K562 (cell line): ENCODE data around the gene UQCR11. TPM values are rescaled to one million over a fixed set of nuclear protein-coding genes. Genes with fewer than 3 reads are reported as not detected.
A peak's percentile ranks its signal among the peaks of the same experiment; 100 is the strongest.

Experiments
- BCLAF1 ChIP-seq, 2 experiments: fragments of 450-650 bp in 1 of 2; IDR thresholded peaks; 2 replicates each; pipeline ENCODE4 v1.6.1; 2011 to 2017; ENCODE audit warnings: low read depth in 2 of 2, antibody characterized with exemption in 1 of 2, borderline replicate concordance in 1 of 2, low read length in 1 of 2, mild to moderate bottlenecking in 1 of 2, mixed read lengths in 1 of 2; ENCODE audit not compliant: control insufficient read depth in 1 of 2
- CBX2 ChIP-seq: fragments of 200-600 bp; sonication (generic); IDR thresholded peaks from one replicate; pipeline ENCODE4 v1.6.1; 2012; ENCODE audit warnings: mild to moderate bottlenecking, low read length, inconsistent platforms; ENCODE audit not compliant: insufficient read depth, poor library complexity, severe bottlenecking
- CXXC5 ChIP-seq: fragments of 250-450 bp; sonication (Bioruptor Pico); IDR thresholded peaks from 2 replicates; pipeline ENCODE4 v1.8.0; 2022; ENCODE audit warnings: inconsistent platforms, mild to moderate bottlenecking, moderate library complexity
- E2F6 ChIP-seq, 2 experiments: IDR thresholded peaks; 2 replicates each; pipeline ENCODE4 v1.6.1; 2011; ENCODE audit warnings: borderline replicate concordance in 1 of 2, control low read depth in 1 of 2, low read depth in 1 of 2, low read length in 1 of 2, mild to moderate bottlenecking in 1 of 2, mixed read lengths in 1 of 2, moderate library complexity in 1 of 2; ENCODE audit not compliant: insufficient read depth in 1 of 2, insufficient read length in 1 of 2, poor library complexity in 1 of 2, severe bottlenecking in 1 of 2; ENCODE audit errors: extremely low read depth in 1 of 2
- ELF2 ChIP-seq: fragments of 250-450 bp; sonication (Bioruptor Pico); IDR thresholded peaks from 2 replicates; pipeline ENCODE4 v1.5.0; 2021; ENCODE audit warnings: mild to moderate bottlenecking
- FOXA3 ChIP-seq, 2 experiments: fragments of 450-650 bp in 1 of 2; sonication (generic) in 1 of 2; formaldehyde crosslinking; IDR thresholded peaks in 1 of 2; conservative IDR thresholded peaks in 1 of 2; 2 replicates each; pipeline versions ENCODE4 v1.4.0 to v1.8.0; 2020 to 2022; ENCODE audit warnings: mild to moderate bottlenecking in 2 of 2, missing genetic modification reagents in 1 of 2
- FOXO4 ChIP-seq: fragments of 450-650 bp; formaldehyde crosslinking; IDR thresholded peaks from 2 replicates; pipeline ENCODE4 v1.4.0; 2020; ENCODE audit warnings: mild to moderate bottlenecking, moderate library complexity
- IFI16 ChIP-seq: fragments of 250-450 bp; sonication (Bioruptor Pico); IDR thresholded peaks from 2 replicates; pipeline ENCODE4 v2.1.2; 2022; ENCODE audit warnings: mild to moderate bottlenecking, inconsistent platforms
- ILF3 ChIP-seq: fragments of 450-650 bp; IDR thresholded peaks from 2 replicates; pipeline ENCODE4 v1.6.1; 2018; ENCODE audit warnings: antibody characterized with exemption, mild to moderate bottlenecking, moderate library complexity, borderline replicate concordance
- L3MBTL2 ChIP-seq: fragments of 450-650 bp; IDR thresholded peaks from 2 replicates; pipeline ENCODE4 v1.6.1; 2016; ENCODE audit warnings: mild to moderate bottlenecking, moderate library complexity
- MYC ChIP-seq, 2 experiments: fragments of 250-450 bp in 1 of 2; sonication (Bioruptor Pico) in 1 of 2; IDR thresholded peaks; 2 replicates each; pipeline versions ENCODE4 v1.5.1 to v1.6.1; 2012 to 2021; ENCODE audit warnings: low read depth in 2 of 2, borderline replicate concordance in 1 of 2, improper control_type of control experiment in 1 of 2, low read length in 1 of 2, mild to moderate bottlenecking in 1 of 2, moderate library complexity in 1 of 2
- POLR2B ChIP-seq: fragments of 450-650 bp; IDR thresholded peaks from 2 replicates; pipeline ENCODE4 v1.6.1; 2018; ENCODE audit warnings: low read depth; ENCODE audit not compliant: partially characterized antibody
- PTRF ChIP-seq: fragments of 450-650 bp; IDR thresholded peaks from 2 replicates; pipeline ENCODE4 v1.6.1; 2016; ENCODE audit warnings: mild to moderate bottlenecking, missing genetic modification characterization, missing compliant biosample characterization
- TBL1XR1 ChIP-seq, 2 experiments: IDR thresholded peaks; 2 replicates each; pipeline ENCODE4 v1.6.1; 2012; ENCODE audit warnings: improper control_type of control experiment in 2 of 2, low read length in 2 of 2, mild to moderate bottlenecking in 1 of 2
- YY1 ChIP-seq, 3 experiments: IDR thresholded peaks; 2 replicates each; pipeline ENCODE4 v1.6.1; 2011; ENCODE audit warnings: low read length in 2 of 3, mild to moderate bottlenecking in 2 of 3, moderate library complexity in 2 of 3, borderline replicate concordance in 1 of 3, control low read depth in 1 of 3, low read depth in 1 of 3; ENCODE audit not compliant: insufficient read depth in 3 of 3, insufficient replicate concordance in 2 of 3, control insufficient read depth in 1 of 3, insufficient read length in 1 of 3; ENCODE audit errors: extremely low read depth in 1 of 3
- ZBTB7A ChIP-seq: IDR thresholded peaks from 2 replicates; pipeline ENCODE4 v1.6.1; 2011; ENCODE audit warnings: low read depth, mild to moderate bottlenecking, low read length, moderate library complexity, borderline replicate concordance; ENCODE audit not compliant: control insufficient read depth
- ZNF384 ChIP-seq: IDR thresholded peaks from 2 replicates; pipeline ENCODE4 v1.6.1; 2012; ENCODE audit warnings: low read depth, low read length, improper control_type of control experiment
- ZNF511 ChIP-seq: sonication (generic); formaldehyde crosslinking; IDR thresholded peaks from 2 replicates; pipeline ENCODE4 v1.8.0; 2022; ENCODE audit warnings: mild to moderate bottlenecking, missing genetic modification reagents
- polyA plus RNA-seq, 8 experiments: library from polyadenylated mRNA; depleted of rRNA in 4 of 8; stranded (reverse) in 5 of 8; unstranded in 3 of 8; fragments of >200 nt; fragmentation: Nextera tagmentation in 2 of 8; fragmentation: Illumina TruSeq in 1 of 8; extraction: Ambion mirVana in 2 of 8; extraction: Trizol in 1 of 8; gene quantifications; 2 replicates each; pipeline versions ENCODE4 v1.2.1 to v1.2.3, GENCODE V29; 2011 to 2014; ENCODE audit warnings: inconsistent platforms in 1 of 8, missing spikeins in 1 of 8
- total RNA-seq, 7 experiments: library from RNA; depleted of rRNA in 6 of 7; stranded (reverse); fragments of >200 nt in 6 of 7; fragmentation: Illumina TruSeq in 2 of 7; extraction: Trizol in 2 of 7; gene quantifications; 2 replicates each; pipeline versions ENCODE4 v1.2.1 to v1.2.3, GENCODE V29; 2011 to 2021; ENCODE audit warnings: low replicate concordance in 1 of 7

UQCR11 gene
- total and polyA plus RNA-seq, 9 of the 15 experiments (the other 6 are each of a cell fraction or from before 2014, with no cell fraction given) = 57.6 to 394 (median 259) TPM

GRCh38 chr19:1651568-1652291, 46.5 kb upstream of the UQCR11 start (continued):
- TF ChIP-seq BCLAF1 (IDR thresholded peaks at IDR 0.05; ENCODE audit: borderline replicate concordance in 1 of 2, control insufficient read depth in 1 of 2, low read depth in 2 of 2, low read length in 1 of 2) (no peak), ELF2 (CRISPR knock-in tag) (no peak), CBX2 (no peak), L3MBTL2 (peak; percentile 32; the same call in 1 of the 2 replicates), YY1 (IDR thresholded peaks at IDR 0.05; ENCODE audit: borderline replicate concordance in 1 of 3, control insufficient read depth in 1 of 3, extremely low read depth in 1 of 3, insufficient read depth in 3 of 3, insufficient read length in 1 of 3, insufficient replicate concordance in 2 of 3, low read depth in 1 of 3, low read length in 2 of 3) (peak in 1 of 3 experiments; percentile 14), ZNF511 (CRISPR knock-in tag) (no peak), ZNF384 (no peak), TBL1XR1 (IDR thresholded peaks at IDR 0.05; ENCODE audit: low read length in 2 of 2) (no peak), IFI16 (CRISPR knock-in tag) (no peak), CXXC5 (CRISPR knock-in tag) (peak; percentile 77), POLR2B (no peak), PTRF (tag) (no peak), ILF3 (0 out of 2 replicates have a peak, but pooled peaks have one; percentile 32), E2F6 (IDR thresholded peaks at IDR 0.05; ENCODE audit: borderline replicate concordance in 1 of 2, extremely low read depth in 1 of 2, insufficient read depth in 1 of 2, insufficient read length in 1 of 2, low read depth in 1 of 2, low read length in 1 of 2, poor library complexity in 1 of 2, severe bottlenecking in 1 of 2) (peak in 1 of 2 experiments; percentile 71), MYC (IDR thresholded peaks at IDR 0.05; ENCODE audit: low read depth, low read length) (peak; percentile 52), MYC (CRISPR knock-in tag; IDR thresholded peaks at IDR 0.05; ENCODE audit: borderline replicate concordance, low read depth) (no peak), FOXA3 (CRISPR knock-in tag; conservative IDR thresholded peaks at IDR 0.05 in 1 of 2, IDR thresholded peaks at IDR 0.05 in 1 of 2) (no peak), ZBTB7A (peak; percentile 81; the same call in 1 of the 2 replicates), FOXO4 (no peak)
